HG02981 (cell line): Measurements from ENCODE around the gene HMGXB3.
"Not testable (repeated sequence)": the region's sequence is repeated elsewhere in the genome, so short reads cannot be mapped to it uniquely, and the experiment has no call there.

Experiments
- ATAC-seq: cut with Tn5 transposase; IDR thresholded peaks from one replicate; pipeline ENCODE4 v1.9.1; 2021; ENCODE audit warnings: mild to moderate bottlenecking, moderate library complexity; ENCODE audit not compliant: unreplicated experiment

Gene HMGXB3

GRCh38 chr5:150021491-150022157 lies 21.1 kb downstream of the HMGXB3 start:
- ATAC-seq = no peak

DNA sequence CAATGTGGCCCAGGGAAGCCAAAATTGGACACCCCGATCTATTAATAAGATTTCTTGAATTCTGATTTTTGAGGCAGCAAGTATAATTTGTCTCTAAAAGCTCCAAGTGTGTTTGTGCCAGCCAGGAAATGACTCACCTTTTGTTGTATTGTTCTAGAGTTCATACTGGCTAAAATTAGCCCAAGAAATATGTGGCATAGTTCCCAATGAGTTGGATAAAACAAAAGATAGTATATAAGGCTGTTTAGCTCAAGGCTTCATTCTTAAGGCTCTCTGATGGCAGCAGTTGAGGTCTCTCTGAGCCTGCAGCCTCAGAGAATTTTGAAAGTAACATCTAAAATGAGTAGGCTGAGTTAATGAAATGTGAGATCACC lies 21.6 kb downstream of the HMGXB3 start:
- ATAC-seq = no peak

DNA sequence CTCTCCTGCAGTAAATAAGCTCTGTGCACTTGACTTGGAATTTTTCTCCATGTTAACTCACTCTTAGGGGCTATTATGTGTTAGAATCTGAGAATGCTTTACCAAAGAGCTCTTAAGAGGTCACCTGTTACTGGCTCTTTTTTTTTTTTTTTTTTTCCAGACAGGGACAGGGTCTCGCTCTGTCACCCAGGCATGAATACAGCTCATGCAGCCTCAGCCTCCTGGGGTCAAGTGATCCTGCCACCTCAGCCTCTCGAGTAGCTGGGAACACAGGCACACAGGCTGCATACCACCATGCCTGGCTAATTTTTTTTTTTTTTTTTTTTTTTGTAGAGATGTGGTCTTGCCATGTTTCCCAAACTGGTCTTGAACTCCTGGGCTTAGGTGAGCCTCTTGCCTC lies 22.1 kb downstream of the HMGXB3 start:
- no peak for ATAC-seq

- ATAC-seq = no peak
Measured at GRCh38 chr5:150023136-150023535, 22.6 kb downstream of the HMGXB3 start.

DNA sequence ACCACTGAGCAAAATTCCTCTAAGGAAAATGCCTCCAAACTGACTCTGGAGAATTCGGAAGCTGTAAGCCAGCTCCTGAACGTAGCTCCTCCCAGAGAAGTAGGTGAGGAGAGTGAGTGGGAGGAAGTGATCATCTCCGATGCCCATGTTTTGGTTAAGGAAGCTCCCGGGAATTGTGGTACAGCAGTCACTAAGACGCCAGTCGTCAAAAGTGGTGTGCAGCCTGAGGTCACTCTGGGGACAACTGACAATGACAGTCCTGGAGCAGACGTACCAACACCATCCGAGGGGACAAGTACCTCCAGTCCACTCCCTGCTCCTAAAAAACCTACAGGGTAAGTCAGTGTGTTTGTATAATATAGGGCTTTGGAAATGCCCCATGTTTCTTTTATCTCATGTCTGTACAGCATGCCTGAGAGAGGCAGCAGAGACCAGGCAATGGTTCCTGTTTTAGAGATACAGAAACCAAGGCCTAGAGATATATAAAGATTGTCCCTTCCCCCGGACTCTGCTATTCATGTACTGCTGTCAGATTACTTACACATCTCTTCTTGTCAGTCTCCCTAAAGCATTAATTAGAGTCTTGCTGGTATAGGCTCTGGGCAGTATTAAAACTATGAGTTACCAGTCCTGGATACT lies 23.9 kb downstream of the HMGXB3 start:
- no peak for ATAC-seq

- no peak for ATAC-seq
Measured at GRCh38 chr5:150026682-150027172, 26.2 kb downstream of the HMGXB3 start.

DNA sequence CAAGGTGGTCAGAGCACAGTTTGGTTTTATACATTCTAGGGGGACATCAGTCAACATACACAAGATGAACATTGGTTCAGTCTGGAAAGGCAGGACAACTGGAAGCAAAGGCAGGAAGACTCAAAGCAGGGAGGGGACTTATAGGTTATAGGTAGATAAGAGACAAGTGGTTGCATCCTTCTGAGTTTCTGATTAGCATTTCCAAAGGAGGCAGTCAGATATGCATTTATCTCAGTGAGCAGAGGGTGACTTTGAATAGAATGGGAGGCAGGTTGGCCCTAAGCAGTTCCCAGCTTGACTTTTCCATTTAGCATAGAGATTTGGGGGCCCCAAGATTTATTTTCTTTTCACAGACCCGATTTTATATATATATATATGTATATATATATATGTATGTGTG lies 27.5 kb downstream of the HMGXB3 start:
- not testable (repeated sequence) for ATAC-seq

- ATAC-seq = no peak
Measured at GRCh38 chr5:150033334-150033733, 32.8 kb downstream of the HMGXB3 start.

DNA sequence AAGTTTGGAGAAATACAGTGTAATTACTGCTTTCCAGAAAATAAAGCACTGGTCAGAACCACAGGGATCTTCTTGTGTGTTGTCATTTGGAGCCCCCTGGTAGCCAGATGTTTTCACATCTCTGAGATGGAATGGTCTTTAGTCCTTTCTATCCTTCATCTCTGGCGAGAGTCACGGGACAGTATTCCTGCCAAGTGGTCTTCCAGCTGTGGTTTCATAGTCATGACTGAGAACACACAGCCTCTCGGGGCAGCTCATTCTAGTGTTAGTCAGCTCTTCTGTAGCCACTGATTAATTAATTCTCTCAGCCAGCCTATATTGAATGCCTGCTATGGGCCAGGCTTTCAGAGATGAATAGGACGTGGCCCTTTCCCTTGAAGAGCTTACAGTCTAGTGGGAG lies 34.1 kb downstream of the HMGXB3 start:
- peak; percentile 19 for ATAC-seq

GRCh38 chr5:150035139-150035895 lies 34.8 kb downstream of the HMGXB3 start:
- peak; percentile 95 for ATAC-seq

DNA sequence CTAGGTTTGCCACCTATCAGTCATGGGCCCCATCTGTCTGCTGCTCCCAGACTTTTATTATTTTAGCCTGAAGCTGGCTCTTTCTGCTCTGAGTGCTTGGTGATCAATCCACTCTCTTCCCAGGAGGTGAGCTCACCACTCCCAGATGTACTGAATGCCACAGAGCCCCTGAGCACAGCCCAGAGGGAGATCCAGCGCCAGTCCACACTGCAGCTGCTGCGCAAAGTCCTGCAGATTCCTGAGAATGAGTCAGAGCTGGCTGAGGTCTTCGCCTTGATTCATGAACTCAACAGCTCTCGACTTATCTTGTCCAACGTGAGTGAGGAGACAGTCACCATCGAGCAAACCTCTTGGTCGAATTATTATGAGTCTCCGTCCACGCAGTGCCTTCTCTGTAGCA lies 36.0 kb downstream of the HMGXB3 start:
- no peak for ATAC-seq

- ATAC-seq = no peak
Measured at GRCh38 chr5:150038547-150038946, 38.0 kb downstream of the HMGXB3 start.

- no peak for ATAC-seq
Measured at GRCh38 chr5:150042459-150042858, 41.9 kb downstream of the HMGXB3 start.

- ATAC-seq = no peak
Measured at GRCh38 chr5:150043657-150044328, 43.3 kb downstream of the HMGXB3 start.

GRCh38 chr5:150044329-150044681 lies 43.8 kb downstream of the HMGXB3 start:
- ATAC-seq = no peak

- ATAC-seq = no peak
Measured at GRCh38 chr5:150044712-150045111, 44.2 kb downstream of the HMGXB3 start.

DNA sequence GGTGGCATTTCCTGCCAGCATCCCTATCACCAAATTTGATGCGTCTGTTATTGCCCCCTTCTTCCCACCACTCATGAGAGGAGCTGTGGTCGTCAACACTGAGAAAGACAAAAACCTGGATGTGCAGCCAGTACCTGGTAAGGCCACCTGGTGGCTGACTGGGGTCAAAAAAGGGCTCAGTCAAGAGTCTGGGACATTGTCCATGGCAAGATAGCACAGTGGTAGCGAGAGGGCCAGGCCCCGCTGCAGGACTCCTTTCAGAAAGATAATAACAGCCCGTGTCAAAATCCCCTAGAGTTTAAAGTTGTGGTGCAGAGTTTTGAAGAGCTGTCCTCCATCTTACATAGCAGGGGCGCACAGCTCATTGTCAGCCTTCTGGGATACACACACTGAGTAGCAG lies 45.0 kb downstream of the HMGXB3 start:
- no peak for ATAC-seq

DNA sequence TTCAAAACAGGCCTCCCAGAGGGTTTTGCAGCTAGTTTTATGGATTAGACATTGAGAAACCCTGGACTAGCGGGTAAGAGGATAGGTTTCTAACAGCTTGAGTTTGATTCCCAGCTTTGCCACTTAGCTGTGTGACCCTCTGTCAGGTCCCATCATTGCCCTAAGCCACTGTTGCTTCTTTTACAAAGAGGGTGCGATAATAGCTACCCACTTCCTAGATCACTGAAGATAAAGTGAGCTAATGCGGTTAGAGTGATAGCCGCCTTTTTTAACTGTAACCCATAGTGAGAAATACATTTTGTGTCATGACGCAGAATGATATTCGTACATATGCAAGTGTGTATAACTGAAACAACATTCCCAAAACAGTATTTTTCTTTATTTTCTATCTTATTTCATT lies 45.5 kb downstream of the HMGXB3 start:
- ATAC-seq = no peak

GRCh38 chr5:150050172-150050811 lies 49.8 kb downstream of the HMGXB3 start:
- ATAC-seq = not testable (repeated sequence)

- ATAC-seq = no peak
Measured at GRCh38 chr5:150051657-150052195, 51.2 kb downstream of the HMGXB3 start.
